ENCODE results near the gene TLE2.
"Not testable (repeated sequence)": the region's sequence is repeated elsewhere in the genome, so short reads cannot be mapped to it uniquely, and the experiment has no call there.

DNA sequence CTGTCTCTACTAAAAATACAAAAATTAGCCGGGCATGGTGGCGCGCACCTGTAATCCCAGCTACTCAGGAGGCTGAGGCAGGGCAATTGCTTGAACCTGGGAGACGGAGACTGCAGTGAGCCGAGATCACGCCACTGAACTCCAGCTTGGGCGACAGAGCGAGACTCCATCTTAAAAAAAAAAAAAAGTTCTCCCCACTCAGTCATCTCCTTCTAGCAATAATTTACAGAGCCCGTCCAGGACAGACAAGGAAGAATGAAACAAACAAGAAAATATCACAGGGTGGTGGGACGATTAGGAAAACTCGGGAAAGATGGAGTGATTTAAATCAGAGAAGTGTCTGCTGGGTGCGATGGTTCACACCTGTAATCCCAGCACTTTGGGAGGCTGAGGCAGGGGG, 65.4 kb downstream of the TLE2 start:
- TF ChIP-seq, protein P1, sequence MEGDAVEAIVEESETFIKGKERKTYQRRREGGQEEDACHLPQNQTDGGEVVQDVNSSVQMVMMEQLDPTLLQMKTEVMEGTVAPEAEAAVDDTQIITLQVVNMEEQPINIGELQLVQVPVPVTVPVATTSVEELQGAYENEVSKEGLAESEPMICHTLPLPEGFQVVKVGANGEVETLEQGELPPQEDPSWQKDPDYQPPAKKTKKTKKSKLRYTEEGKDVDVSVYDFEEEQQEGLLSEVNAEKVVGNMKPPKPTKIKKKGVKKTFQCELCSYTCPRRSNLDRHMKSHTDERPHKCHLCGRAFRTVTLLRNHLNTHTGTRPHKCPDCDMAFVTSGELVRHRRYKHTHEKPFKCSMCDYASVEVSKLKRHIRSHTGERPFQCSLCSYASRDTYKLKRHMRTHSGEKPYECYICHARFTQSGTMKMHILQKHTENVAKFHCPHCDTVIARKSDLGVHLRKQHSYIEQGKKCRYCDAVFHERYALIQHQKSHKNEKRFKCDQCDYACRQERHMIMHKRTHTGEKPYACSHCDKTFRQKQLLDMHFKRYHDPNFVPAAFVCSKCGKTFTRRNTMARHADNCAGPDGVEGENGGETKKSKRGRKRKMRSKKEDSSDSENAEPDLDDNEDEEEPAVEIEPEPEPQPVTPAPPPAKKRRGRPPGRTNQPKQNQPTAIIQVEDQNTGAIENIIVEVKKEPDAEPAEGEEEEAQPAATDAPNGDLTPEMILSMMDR (IDR thresholded peaks at IDR 0.05 in 2 of 3, conservative IDR thresholded peaks at IDR 0.05 in 1 of 3; ENCODE audit: borderline replicate concordance in 1 of 3, insufficient read depth in 1 of 3, low read depth in 2 of 3, low read length in 2 of 3) = not testable (repeated sequence)
- TF ChIP-seq POLR2AphosphoS5 (IDR thresholded peaks at IDR 0.05; ENCODE audit: low read depth, low read length); POLR2A (IDR thresholded peaks at IDR 0.05; ENCODE audit: borderline replicate concordance, extremely low read depth, insufficient read depth, insufficient read length); YY1 (IDR thresholded peaks at IDR 0.05; ENCODE audit: extremely low read depth, insufficient replicate concordance, low read depth, low read length); SIN3A (IDR thresholded peaks at IDR 0.05; ENCODE audit: low read depth); EZH2 (IDR thresholded peaks at IDR 0.05); CEBPB (IDR thresholded peaks at IDR 0.05; ENCODE audit: low read depth); ZNF274 (IDR thresholded peaks at IDR 0.05; ENCODE audit: low read depth, low read length): not testable (repeated sequence)
- TF ChIP-seq, protein P2, sequence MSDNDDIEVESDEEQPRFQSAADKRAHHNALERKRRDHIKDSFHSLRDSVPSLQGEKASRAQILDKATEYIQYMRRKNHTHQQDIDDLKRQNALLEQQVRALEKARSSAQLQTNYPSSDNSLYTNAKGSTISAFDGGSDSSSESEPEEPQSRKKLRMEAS (IDR thresholded peaks at IDR 0.05) = not testable (repeated sequence)
- TF ChIP-seq, protein P3, sequence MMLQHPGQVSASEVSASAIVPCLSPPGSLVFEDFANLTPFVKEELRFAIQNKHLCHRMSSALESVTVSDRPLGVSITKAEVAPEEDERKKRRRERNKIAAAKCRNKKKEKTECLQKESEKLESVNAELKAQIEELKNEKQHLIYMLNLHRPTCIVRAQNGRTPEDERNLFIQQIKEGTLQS (IDR thresholded peaks at IDR 0.05) = not testable (repeated sequence)

Measured in HCT116 (cell line).